SK-N-SH (cell line): ENCODE data around the gene LRRC45.

Experiments
- CTCF ChIP-seq: fragments of 200-600 bp; sonication (generic); IDR thresholded peaks from 2 replicates; pipeline ENCODE4 v1.6.1; 2017; ENCODE audit warnings: antibody characterized with exemption, mild to moderate bottlenecking, moderate library complexity
- JUND ChIP-seq: IDR thresholded peaks from 2 replicates; pipeline ENCODE4 v1.4.0; 2012
- POLR2AphosphoS5 ChIP-seq: IDR thresholded peaks from 2 replicates; pipeline ENCODE4 v1.6.1; 2012; ENCODE audit warnings: low read depth, low read length
- RFX5 ChIP-seq: IDR thresholded peaks from 2 replicates; pipeline ENCODE4 v1.6.1; 2012; ENCODE audit warnings: mild to moderate bottlenecking, improper control_type of control experiment, low read length
- RXRA ChIP-seq: IDR thresholded peaks from 2 replicates; pipeline ENCODE4 v1.4.0; 2012; ENCODE audit warnings: low read depth, mild to moderate bottlenecking, borderline replicate concordance
- TCF12 ChIP-seq: IDR thresholded peaks from 2 replicates; pipeline ENCODE4 v1.4.0; 2012

GRCh38 chr17:82008258-82008940 lies 14.7 kb upstream of the LRRC45 start:
- TF ChIP-seq RXRA (no peak), CTCF (no peak), POLR2AphosphoS5 (no peak), RFX5 (no peak), JUND (no peak), TCF12 (no peak)
